Small intestine (tissue), 7 donors: ENCODE data around the gene NUB1. TPM values are rescaled to one million over a fixed set of nuclear protein-coding genes. Genes with fewer than 3 reads are reported as not detected.

Experiments used
- DNase-seq, 2 donors: peaks; one replicate each; pipeline versions ENCODE4 v3.0.0 to v3.0.0-alpha.2; 2013
- FAIRE-seq: peaks from 2 replicates; lab custom pipeline; 2012; peaks lifted over from hg19 to GRCh38; lab: Jason Lieb, UNC
- H3K27ac ChIP-seq, 3 donors: one replicate each; pipeline ENCODE4 v1.5.1; 2013; ENCODE audit warnings: low read length in 2 of 3, mild to moderate bottlenecking in 2 of 3, control low read depth in 1 of 3, inconsistent platforms in 1 of 3, low read depth in 1 of 3, moderate library complexity in 1 of 3
- H3K27me3 ChIP-seq, 3 donors: one replicate each; pipeline ENCODE4 v1.6.1; 2013; ENCODE audit warnings: low read length in 3 of 3, inconsistent platforms in 1 of 3; ENCODE audit not compliant: control insufficient read depth in 3 of 3, insufficient read depth in 3 of 3
- H3K36me3 ChIP-seq, 3 donors: one replicate each; pipeline ENCODE4 v1.6.1; 2013; ENCODE audit warnings: low read length in 3 of 3, inconsistent platforms in 1 of 3, low read depth in 1 of 3, mild to moderate bottlenecking in 1 of 3, moderate library complexity in 1 of 3; ENCODE audit not compliant: control insufficient read depth in 3 of 3, insufficient read depth in 2 of 3
- H3K4me1 ChIP-seq, 3 donors: one replicate each; pipeline ENCODE4 v1.6.1; 2013; ENCODE audit warnings: low read length in 2 of 3, inconsistent platforms in 1 of 3, low read depth in 1 of 3, mild to moderate bottlenecking in 1 of 3, moderate library complexity in 1 of 3; ENCODE audit not compliant: control insufficient read depth in 3 of 3, insufficient read depth in 2 of 3
- H3K4me3 ChIP-seq, 3 donors: one replicate each; pipeline ENCODE4 v1.5.1; 2013; ENCODE audit warnings: low read length in 3 of 3, control low read depth in 1 of 3, inconsistent platforms in 1 of 3, low read depth in 1 of 3, mild to moderate bottlenecking in 1 of 3, moderate library complexity in 1 of 3
- H3K9me3 ChIP-seq, 2 donors: one replicate each; pipeline ENCODE4 v1.6.1; 2013; ENCODE audit warnings: low read depth in 1 of 2, low read length in 1 of 2; ENCODE audit not compliant: control insufficient read depth in 2 of 2, insufficient read depth in 1 of 2
- WGBS, 3 donors: extraction: QIAGEN DNeasy Blood & Tissue Kit; methylation state at CpG; one replicate each; pipeline ENCODE4 v1.1.7; 2013; 5-methylcytosine and 5-hydroxymethylcytosine counted together
- polyA plus RNA-seq, 4 donors: library from polyadenylated mRNA; stranded (reverse) in 3 of 4; unstranded in 1 of 4; fragments of 200-250 nt in 3 of 4; fragments of 120-200 nt in 1 of 4; gene quantifications; one replicate each; pipeline versions ENCODE4 v1.2.1 to v1.2.3, GENCODE V29; 2013
- donor health status: healthy with polysubstance abuse.
- donor health status: control.
- donor health status: control.
- donor health status: Bipolar disorder and iron deficiency.
- donor health status: healthy.

The NUB1 gene
- polyA plus RNA-seq, 4 donors = 37.4 to 70.8 (median 56.7) TPM

- 66 to 77% (median 68%) methylated on average over 6 of the region's 6 CpGs for WGBS, 3 donors
- DNase-seq = peak in 1 of 2 donors; percentile 43
- H3K27ac ChIP-seq = peak overlapping the region in 1 of 3 donors; percentile 61
- H3K9me3 ChIP-seq = no peaks in the 10 kb centered on the region
- no peaks in the 10 kb centered on the region for H3K27me3 ChIP-seq
- FAIRE-seq = no peak
- H3K36me3 ChIP-seq = peaks cover 12 to 59% (median 17%) of the 10 kb centered on the region in 3 donors
- no peak overlapping the region for H3K4me3 ChIP-seq
- H3K4me1 ChIP-seq = peaks cover 2 to 4% (median 3%) of the 10 kb centered on the region in 3 donors
Observed at GRCh38 chr7:151351967-151352366, 10.4 kb downstream of the NUB1 start.

- DNase-seq = no peak
Observed at GRCh38 chr7:151352512-151352911, 10.9 kb downstream of the NUB1 start.

GRCh38 chr7:151361193-151361959 lies 19.8 kb downstream of the NUB1 start:
- Histone ChIP-seq H3K27ac (no peak overlapping the region), H3K9me3 (peaks cover 0 to 5% of the 10 kb centered on the region in 2 donors), H3K4me3 (no peak overlapping the region), H3K36me3 (peaks cover 5 to 42% (median 14%) of the 10 kb centered on the region in 3 donors), H3K4me1 (no peaks in the 10 kb centered on the region), H3K27me3 (no peaks in the 10 kb centered on the region)
- FAIRE-seq (no peak), DNase-seq (no peak)
- 82 to 95% (median 94%) methylated on average over 3 of the region's 3 CpGs for WGBS, 3 donors

More at GRCh38 chr7:151352512-151352911, 10.9 kb downstream of the NUB1 start:
- WGBS, 3 donors = 78 to 90% (median 79%) methylated on average over 5 of the region's 5 CpGs
- Histone ChIP-seq H3K4me3 (no peak overlapping the region), H3K27me3 (no peaks in the 10 kb centered on the region), H3K27ac (peak overlapping the region in 1 of 3 donors; percentile 49), H3K4me1 (peaks cover 0 to 4% (median 3%) of the 10 kb centered on the region in 3 donors), H3K36me3 (peaks cover 12 to 59% (median 17%) of the 10 kb centered on the region in 3 donors), H3K9me3 (no peaks in the 10 kb centered on the region)
- no peak for FAIRE-seq

- WGBS, 3 donors = 86 to 100% (median 100%) methylated on average over 1 of the region's 1 CpG
- Histone ChIP-seq H3K4me1 (peaks cover 0 to 3% (median under 1%) of the 10 kb centered on the region in 3 donors), H3K27ac (no peak overlapping the region), H3K4me3 (no peak overlapping the region), H3K27me3 (no peaks in the 10 kb centered on the region), H3K36me3 (peaks cover 5 to 30% (median 15%) of the 10 kb centered on the region in 3 donors), H3K9me3 (peaks cover 0 to 5% of the 10 kb centered on the region in 2 donors)
- no peak for DNase-seq
- FAIRE-seq = no peak
Observed at GRCh38 chr7:151363182-151363581, 21.6 kb downstream of the NUB1 start.

GRCh38 chr7:151366166-151366879 lies 24.7 kb downstream of the NUB1 start:
- 69 to 89% (median 89%) methylated on average over 9 of the region's 9 CpGs for WGBS, 3 donors
- peaks cover 11 to 29% (median 14%) of the 10 kb centered on the region in 3 donors for H3K36me3 ChIP-seq

GRCh38 chr7:151366880-151367222 lies 25.2 kb downstream of the NUB1 start:
- DNase-seq = peak in 1 of 2 donors; percentile 31
- 56 to 89% (median 68%) methylated on average over 5 of the region's 5 CpGs for WGBS, 3 donors
- FAIRE-seq = no peak
- H3K36me3 ChIP-seq = peaks cover 11 to 32% (median 14%) of the 10 kb centered on the region in 3 donors
- H3K4me3 ChIP-seq = no peak overlapping the region
- peaks cover 0 to 5% (median 2%) of the 10 kb centered on the region in 3 donors for H3K4me1 ChIP-seq
- H3K27ac ChIP-seq = peak overlapping the region in 2 of 3 donors; percentile 39 to 86
- H3K27me3 ChIP-seq = no peaks in the 10 kb centered on the region
- H3K9me3 ChIP-seq = peaks cover 0 to 5% of the 10 kb centered on the region in 2 donors

More at GRCh38 chr7:151366166-151366879, 24.7 kb downstream of the NUB1 start:
- peaks cover 0 to 5% of the 10 kb centered on the region in 2 donors for H3K9me3 ChIP-seq
- H3K27me3 ChIP-seq = no peaks in the 10 kb centered on the region
- no peak for FAIRE-seq
- no peak for DNase-seq
- peak overlapping the region; percentile 39 to 86 (median 39) for H3K27ac ChIP-seq
- H3K4me3 ChIP-seq = no peak overlapping the region
- H3K4me1 ChIP-seq = peaks cover 0 to 5% (median 2%) of the 10 kb centered on the region in 3 donors

- Histone ChIP-seq H3K9me3 (peaks cover 0 to 5% of the 10 kb centered on the region in 2 donors), H3K27me3 (no peaks in the 10 kb centered on the region), H3K36me3 (peaks cover 11 to 35% (median 14%) of the 10 kb centered on the region in 3 donors), H3K27ac (peak overlapping the region in 1 of 3 donors; percentile 37), H3K4me3 (no peak overlapping the region), H3K4me1 (peaks cover 0 to 5% (median 2%) of the 10 kb centered on the region in 3 donors)
- DNase-seq (no peak), FAIRE-seq (no peak)
- 68 to 94% (median 75%) methylated on average over 4 of the region's 4 CpGs for WGBS, 3 donors
Observed at GRCh38 chr7:151367284-151367683, 25.7 kb downstream of the NUB1 start.

- WGBS, 3 donors = 10 to 12% (median 12%) methylated on average over 11 of the region's 11 CpGs
- FAIRE-seq = no peak
- Histone ChIP-seq H3K27me3 (no peaks in the 10 kb centered on the region), H3K27ac (no peak overlapping the region), H3K9me3 (no peaks in the 10 kb centered on the region), H3K4me1 (peaks cover 0 to 5% (median 2%) of the 10 kb centered on the region in 3 donors), H3K36me3 (peaks cover 11 to 38% (median 11%) of the 10 kb centered on the region in 3 donors), H3K4me3 (no peak overlapping the region)
- DNase-seq = peak; percentile 84 to 90
Observed at GRCh38 chr7:151368136-151368571, 26.5 kb downstream of the NUB1 start.
